GM18517 (cell line): ENCODE results near the gene TPCN2.

Source experiments
- ATAC-seq: cut with Tn5 transposase; IDR thresholded peaks from one replicate; pipeline ENCODE4 v1.9.1; 2021; ENCODE audit warnings: mild to moderate bottlenecking, moderate library complexity; ENCODE audit not compliant: unreplicated experiment

Gene TPCN2

DNA sequence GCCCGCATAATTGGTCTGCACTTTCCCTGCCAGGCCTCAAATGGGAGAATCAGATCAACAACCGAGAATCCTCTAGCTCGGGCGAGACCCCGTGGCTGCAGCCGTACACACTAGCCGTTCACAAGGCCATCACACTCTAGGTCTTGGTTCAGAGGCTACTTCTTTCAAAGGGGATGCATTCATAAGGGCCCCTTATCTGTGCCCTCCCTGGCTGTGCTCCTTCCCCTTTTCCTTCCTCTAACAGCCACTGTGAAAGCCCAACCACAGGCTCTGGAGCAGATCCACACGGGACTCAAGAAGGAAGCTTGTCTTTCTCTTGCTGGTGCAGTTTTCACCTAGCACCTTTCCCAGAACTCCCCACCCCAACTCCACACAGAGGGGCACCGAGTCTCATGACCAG, 131.5 kb downstream of the TPCN2 start:
- ATAC-seq = no peak

DNA sequence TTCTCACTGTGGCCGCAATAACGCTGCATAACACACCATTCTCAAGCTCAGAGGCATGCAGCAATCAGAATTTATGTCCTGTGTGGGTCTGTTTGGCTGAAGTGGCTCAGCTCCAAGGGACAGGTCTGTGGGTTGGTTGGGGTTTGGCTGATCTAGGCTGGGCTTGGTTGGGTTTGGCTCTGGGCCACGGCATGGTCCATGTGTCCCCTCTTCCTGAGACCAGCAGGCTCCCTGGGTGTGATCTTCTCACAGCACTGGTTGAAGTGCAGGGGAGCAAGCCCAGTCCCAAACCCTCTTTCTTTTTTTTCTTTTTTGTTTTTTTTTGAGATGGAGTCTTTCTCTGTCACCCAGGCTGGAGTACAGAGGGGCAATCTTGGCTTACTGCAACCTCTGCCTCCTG, 132.0 kb downstream of the TPCN2 start:
- no peak for ATAC-seq

- no peak for ATAC-seq
Observed at GRCh38 chr11:69183613-69184012, 134.9 kb downstream of the TPCN2 start.
